Left cardiac atrium (tissue), 4 donors: ENCODE data around the gene KRTAP21-1. TPM values are rescaled to one million over a fixed set of nuclear protein-coding genes. Genes with fewer than 3 reads are reported as not detected.
"Not testable (repeated sequence)": the region's sequence is repeated elsewhere in the genome, so short reads cannot be mapped to it uniquely, and the experiment has no call there.

ENCODE experiments used
- ATAC-seq, 2 donors: fragments of 200-7000 bp; cut with Tn5 transposase; one replicate each; pipeline ENCODE4 v1.9.1; 2020; ENCODE audit warnings: mild to moderate bottlenecking in 2 of 2, moderate library complexity in 2 of 2
- DNase-seq: peaks from one replicate; pipeline ENCODE4 v3.0.0-alpha.2; 2020
- intact Hi-C, 2 donors: fragments of 100-400 bp; cut with DNase I; formaldehyde crosslinking; loops; one replicate each; pipeline versions ENCODE4 v1.14.1 to v1.15.1; 2022 to 2023
- long read RNA-seq: library from polyadenylated mRNA; unstranded; transcript quantifications from one replicate; pipeline ENCODE4 v2.0.0, GENCODE V29; 2021
- total RNA-seq, 2 donors: library from RNA; stranded (reverse); fragmentation: NEBNext Ultra II Directional; extraction: Animal tissue kit (Norgen Biotek cat#: 25700); gene quantifications; one replicate each; pipeline ENCODE4 v1.2.1, GENCODE V29; 2021
- donor health status: DM: no; HTN: yes; CAD: no.
- donor health status: DM: no; HTN: yes; CAD: no; lungs with severe emphysema.
- donor health status: DM: yes; HTN: yes; CAD: no.
- donor health status: Dilated cardiomyopathy.

KRTAP21-1 gene
- total RNA-seq, result not detected
- long read RNA-seq, result 0 reads

DNA sequence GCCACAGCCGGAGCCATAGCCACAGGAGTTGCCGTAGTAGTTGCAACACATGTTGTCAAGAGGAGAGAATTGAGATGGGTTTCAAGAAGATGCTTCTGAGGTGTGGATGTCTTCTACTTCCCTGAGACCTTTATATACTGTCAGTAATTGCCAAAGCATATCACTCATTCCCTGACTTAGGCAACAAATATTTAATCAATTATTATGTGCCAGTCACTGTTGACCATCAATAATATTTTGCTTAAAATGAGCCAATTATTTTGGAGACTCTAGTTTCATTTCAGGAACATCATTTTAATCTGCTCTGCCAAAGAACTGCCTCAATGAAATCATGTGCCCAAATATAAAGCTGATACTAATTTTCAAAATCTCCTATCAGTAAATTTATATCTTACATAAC is at the start of gene KRTAP21-1:
KRTAP21-1 (minus strand) TSS at position 101 of the 400 bp plus-strand sequence; CDS start at position 51, 50 bp downstream.
- intact Hi-C loops, DNase-seq, ATAC-seq: not testable (repeated sequence)

DNA sequence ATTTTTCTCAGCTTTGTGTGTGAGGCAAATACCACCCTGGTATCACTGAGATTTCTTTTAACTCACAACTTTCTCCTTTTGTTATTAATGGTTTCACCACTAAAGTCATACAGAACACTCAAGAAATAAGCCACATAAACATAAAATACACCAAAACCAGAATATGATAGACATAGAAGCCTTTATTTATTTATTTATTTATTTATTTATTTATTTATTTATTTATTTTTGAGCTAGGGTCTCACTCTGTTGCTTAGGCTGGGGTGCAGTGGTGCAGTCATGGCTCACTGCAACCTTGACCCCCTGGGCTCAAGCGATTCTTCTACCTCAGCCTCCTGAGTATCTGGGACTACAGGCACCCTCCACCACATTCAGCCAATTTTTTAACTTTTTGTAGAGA is 45.4 kb upstream of the KRTAP21-1 start:
- no peak for ATAC-seq
- DNase-seq, result no peak
- intact Hi-C loops, result no loop called here

DNA sequence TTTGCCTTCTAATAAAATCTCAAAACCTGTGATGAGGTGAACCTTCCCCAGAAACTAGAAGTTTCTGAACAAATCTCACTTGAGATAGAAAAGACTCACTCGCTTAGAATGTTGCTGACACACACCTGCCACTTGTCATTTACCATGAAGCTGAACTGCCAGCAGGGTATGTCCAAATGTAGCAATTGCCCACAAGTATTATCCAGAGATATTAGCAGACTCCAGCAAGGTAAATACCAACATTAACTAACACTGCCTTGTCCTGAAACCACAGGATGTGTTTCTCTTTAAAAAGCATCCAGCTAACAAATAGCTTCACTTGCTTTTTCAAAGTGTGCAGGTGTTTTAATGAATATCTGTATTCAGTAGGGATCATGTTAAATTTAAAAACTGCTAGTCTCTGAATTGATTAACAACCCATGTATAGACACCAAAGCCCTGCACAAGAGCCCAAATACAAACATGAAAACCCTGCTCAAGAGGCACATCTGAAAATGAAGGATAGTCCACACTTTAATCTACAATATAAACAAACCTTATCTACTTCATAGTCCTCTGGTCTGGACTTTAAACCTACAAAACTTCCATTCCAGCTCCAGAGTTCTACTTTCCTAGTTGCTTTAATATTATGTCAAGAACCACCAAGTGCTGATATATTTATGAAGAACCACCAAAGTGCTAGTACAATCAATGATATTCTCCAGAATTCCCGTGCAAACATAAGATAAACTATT is 38.5 kb upstream of the KRTAP21-1 start:
- ATAC-seq (no peak), DNase-seq (no peak)
- intact Hi-C loops, result no loop called here

DNA sequence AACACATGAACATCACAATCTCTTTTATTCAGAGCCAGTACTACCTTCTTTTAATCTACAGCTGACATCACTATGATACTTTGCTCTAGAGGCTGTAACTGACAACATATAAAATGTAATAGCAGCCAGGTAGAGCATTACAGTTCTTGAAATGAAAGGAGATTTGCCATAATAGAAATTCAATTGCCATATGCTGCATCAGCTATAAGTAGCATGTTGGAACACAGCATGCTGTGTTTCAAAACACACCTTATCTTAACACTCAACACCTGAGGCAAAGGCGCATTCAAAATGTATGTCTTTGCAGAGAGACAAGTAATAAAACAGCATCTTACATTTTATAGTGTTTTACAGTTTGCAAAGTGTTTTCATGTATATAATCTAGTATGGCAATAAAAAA is 24.0 kb upstream of the KRTAP21-1 start:
- no peak for DNase-seq
- ATAC-seq, result no peak
- intact Hi-C loops, result no loop called here

DNA sequence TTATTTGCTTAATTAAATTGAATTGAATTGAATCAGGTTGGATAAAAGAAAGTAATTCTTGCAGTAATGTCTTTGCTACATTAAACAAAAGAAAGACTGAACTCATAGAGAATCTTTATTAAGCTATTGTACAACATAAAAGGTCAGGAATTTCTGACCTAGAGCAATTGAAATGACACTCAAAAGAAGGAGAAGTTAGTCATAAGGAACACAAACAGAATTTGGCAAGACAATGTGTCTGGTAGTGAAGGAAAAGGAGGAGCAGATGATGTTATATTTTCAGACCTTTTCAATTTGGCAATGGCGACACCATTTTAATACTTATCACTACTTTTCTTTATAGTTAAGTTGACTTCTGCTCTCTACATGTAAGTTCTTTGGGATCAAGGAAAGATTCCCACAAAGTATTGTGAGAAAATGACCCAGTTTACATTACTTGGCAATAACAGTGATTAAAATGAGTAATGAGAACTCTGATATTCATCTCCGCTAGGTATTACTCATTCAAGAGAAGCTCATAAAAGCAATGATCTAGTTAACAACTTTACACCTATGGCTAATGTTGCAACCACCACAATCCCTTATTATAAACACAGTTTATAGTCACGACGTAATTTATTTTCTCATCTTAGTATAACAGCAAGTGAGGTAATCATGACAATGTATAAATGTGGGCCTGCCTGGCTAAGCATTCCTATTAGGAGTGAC is 14.7 kb upstream of the KRTAP21-1 start:
- ATAC-seq (no peak), DNase-seq (no peak)
- intact Hi-C loops, result no loop called here

DNA sequence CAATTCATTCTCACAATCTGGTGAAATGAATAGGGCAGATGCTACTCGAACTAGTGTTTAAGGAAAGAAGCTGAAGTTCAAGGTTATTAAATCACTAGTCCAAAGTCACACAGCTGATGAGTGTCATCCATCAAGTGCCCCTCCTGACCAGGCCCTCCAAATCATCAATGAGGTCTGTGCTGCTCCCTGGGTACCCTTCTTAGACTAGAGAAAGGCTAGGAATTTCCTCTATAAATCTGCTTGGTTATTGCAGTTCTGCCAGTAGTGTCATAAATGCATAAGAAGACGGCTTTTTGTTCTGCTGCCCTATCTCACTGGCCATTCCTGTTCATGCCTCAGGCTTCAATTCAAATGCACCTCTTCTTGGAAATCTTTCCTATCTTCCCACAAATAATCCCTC is 5.5 kb upstream of the KRTAP21-1 start:
- DNase-seq, result no peak
- ATAC-seq, result no peak
- intact Hi-C loops, result no loop called here

DNA sequence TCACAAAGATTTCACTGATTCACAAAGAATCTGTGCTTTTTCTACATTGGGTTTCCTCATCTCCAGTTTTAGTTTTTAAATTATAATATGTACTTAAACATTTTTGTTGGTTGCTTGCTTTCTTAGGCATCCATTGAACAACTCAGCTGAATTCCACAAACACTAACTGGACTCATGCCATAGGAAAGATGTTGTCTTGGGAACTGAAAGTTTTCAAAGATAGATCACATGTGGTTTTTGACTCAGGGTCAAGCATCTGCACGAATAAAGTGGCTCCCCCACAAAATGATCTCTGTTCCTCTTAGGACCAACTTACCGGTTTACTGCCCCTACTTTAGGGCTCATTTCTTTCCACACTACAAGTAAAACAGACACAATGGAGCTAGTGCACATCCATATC is 3.1 kb upstream of the KRTAP21-1 start:
- intact Hi-C loops, result no loop called here
- DNase-seq, result no peak
- no peak for ATAC-seq

DNA sequence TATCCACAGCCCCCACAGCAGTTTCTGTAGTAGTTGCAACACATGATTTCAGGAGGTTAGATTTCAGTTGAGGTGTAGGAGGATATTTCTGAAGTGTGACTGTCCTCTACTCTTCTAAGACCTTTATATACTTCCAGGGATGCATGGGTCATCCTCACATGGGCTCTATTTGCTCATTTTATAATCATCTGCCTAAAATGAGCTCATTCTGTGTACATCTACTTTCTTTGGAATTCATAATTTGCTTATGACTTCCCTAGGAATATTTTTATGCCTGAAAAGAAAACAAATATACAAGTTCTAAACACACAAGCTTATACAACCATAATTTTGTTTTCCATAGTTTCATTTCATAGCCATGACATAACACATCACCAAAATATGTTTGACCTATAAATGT is 8.1 kb downstream of the KRTAP21-1 start, which contains the start of gene KRTAP21-2:
KRTAP21-2 (minus strand) TSS at position 101 of the 400 bp plus-strand sequence; CDS start at position 44, 57 bp downstream.
- DNase-seq (no peak), ATAC-seq (no peak)
- intact Hi-C loops, result no loop called here

DNA sequence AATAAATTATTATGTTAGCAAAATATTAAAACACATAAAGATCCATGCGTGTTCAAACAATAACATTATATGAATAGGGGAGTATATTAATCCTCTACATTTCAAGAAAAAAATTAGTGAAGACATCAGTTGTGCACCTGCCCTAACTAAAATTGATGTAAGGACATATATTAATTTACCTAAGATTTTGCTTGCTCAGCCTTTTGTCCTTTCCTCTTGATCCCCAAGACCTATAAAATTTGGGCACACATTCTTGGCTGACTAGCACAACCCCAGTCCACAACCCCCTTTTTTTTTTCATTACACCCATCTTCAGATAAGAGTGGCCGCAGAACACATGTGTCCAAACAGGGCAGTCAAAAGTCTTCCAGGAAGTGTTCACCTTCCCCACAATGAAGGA is 14.8 kb downstream of the KRTAP21-1 start:
- no peak for DNase-seq
- intact Hi-C loops, result no loop called here
- ATAC-seq, result no peak

DNA sequence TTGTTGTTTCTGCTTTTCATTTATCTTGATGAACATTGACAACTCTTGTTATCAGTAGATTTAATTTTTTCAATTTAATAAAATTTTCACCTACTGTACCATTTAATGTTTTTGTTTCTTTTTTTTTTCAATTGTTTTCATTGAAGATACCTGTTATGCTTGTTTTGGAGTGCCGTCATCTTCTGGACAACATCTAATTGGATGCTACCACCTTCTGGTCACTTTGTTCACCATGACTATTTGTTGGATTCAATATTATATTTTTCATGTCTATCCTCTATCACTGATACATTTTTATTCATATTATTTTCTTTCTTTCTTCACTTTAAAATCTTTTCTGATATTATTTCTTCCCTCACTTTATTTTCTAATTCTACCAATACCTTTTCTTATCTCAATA is 22.2 kb downstream of the KRTAP21-1 start:
- intact Hi-C loops, result loop anchor here in 1 of 2 donors (2.0 to 5.0 kb wide), 2 partner anchors 288 to 391 kb away; no protein-coding TSS in a partner anchor
- no peak for ATAC-seq
- DNase-seq, result no peak

DNA sequence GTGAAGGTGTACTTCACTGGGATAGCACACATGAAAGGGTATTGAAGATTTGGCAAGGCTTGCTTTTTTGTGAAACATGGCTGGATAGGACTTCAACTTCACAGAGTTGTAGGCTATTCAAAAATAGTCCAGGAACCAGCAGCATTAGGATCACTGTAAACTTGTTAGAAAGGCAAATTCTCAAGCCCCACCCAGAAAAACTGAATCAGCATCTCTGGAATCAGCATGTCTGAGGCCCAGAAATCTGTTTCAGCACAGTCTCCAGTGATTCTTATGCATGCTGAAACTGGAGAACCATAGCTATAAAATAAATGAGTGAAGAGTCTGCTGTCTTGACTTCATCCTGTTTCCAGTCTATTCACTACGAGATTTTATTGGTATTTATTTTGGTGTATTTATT is 28.5 kb downstream of the KRTAP21-1 start:
- ATAC-seq (no peak), DNase-seq (no peak)
- intact Hi-C loops, result loop anchor here in 1 of 2 donors (10.0 kb wide), 1 partner anchor 282 kb away; the partner anchor contains the start of gene KRTAP15-1

DNA sequence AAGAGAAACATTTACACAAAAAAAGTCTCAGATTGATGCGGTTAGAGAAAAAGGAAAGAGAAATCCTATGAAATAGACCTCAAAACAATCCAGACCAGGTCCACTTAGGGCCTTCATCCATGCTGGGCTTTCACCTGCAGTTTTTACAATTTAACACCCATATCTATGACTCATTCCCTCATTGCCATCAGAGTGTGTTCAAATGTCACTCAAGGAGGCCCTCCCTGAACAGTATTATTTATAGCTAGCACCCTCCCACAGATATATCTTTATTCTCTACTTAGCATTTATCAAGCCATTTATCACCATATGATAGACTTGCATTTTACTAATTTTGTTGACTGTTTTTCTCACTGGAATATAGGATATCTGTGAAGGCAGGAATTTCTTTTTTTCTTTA is 35.8 kb downstream of the KRTAP21-1 start:
- peak in 1 of 2 donors; percentile 24 for ATAC-seq
- intact Hi-C loops, result no loop called here
- no peak for DNase-seq

DNA sequence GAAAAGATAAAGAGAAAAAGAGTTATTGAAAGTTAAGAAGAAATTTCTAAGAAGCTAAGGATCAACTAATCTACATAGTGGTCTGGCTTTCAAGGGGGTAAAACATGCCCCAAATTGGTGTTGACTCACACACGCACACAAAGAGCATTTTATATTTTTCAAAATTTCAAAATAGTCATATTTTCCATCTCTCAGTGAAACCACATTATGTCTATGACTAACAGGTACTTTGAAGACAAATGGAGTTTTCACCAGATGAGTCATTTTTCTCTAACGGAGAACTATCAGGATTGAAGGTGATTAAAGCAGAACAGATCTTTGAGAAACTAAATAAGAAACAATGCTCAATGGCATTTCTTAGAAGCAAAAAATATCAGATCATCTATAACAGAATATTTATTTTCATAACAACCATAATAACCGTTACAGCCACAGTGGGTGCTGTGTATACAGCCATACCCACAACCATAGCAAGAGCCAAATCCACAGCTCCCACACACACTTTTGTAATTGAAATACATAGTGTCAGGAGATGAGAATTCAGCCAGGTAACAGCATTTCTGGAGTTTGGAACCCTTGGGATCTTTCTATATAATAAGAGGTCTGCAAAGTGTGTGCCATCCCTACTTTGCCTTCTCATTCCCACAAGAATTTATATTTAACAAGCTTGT is 36.9 kb downstream of the KRTAP21-1 start, which contains the start of gene KRTAP21-3:
KRTAP21-3 (minus strand) TSS at position 539 of the 671 bp plus-strand sequence; CDS start at position 521, 18 bp downstream.
- peak in 1 of 2 donors; percentile 53 for ATAC-seq

DNA sequence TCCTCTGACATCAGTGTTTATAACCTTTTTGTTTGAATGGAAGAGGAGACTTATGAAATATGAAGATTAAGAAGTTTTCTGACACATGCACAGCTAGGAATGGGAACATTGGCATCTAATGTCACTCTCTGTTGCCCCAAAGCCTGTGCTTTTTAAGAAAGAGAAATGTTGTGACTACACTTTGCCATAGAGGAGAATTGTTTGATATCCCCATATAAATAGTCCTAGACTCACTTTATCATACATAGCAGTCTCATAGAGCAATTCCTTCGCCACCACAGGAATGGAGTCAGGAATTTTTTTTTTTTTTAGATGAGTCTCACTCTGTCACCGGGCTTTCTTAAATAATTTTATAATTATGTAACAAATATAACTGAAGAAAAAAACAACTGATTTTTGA is 38.1 kb downstream of the KRTAP21-1 start:
- DNase-seq (no peak), ATAC-seq (no peak)
- intact Hi-C loops, result no loop called here

More for the DNA sequence above, 36.9 kb downstream of the KRTAP21-1 start, which contains the start of gene KRTAP21-3:
- intact Hi-C loops, result no loop called here
- DNase-seq, result no peak

DNA sequence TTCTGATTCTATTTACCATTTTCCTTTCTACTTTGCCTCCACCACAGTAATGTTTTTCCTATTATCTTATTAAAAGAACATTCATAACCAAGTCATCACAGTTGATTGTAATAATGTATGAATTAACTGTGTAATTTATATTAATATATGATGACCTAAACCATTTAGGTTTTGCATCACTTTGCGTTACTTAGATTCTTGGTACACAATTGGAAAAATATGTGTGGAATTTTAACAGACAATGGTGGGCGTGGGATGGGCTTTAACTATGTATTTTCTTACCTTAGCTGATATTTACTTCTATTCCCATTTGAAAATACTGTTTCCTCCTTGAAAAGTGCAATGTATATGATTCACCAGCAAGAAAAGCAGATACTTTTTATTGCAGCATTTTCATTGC is 40.3 kb downstream of the KRTAP21-1 start:
- no peak for DNase-seq
- intact Hi-C loops, result no loop called here

DNA sequence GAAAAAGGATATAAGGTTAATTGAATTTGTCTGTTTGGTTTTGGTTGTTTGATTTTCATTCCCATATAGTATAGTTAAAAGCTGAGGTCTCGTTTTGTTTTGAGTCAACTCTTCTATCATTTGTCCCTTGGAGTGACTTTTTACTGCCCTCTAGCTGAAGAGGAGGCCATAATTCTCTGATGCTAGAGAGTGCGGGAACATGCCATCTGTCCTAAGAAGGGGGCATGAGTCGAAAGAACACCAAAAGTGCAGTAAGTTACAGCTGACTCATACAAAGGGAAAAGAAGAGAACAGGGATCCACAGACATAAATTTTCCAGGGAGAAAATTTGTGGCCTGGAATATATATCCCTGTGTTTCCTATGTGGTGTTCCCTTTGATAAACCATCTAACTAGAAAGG is 40.8 kb downstream of the KRTAP21-1 start:
- no peak for DNase-seq
- intact Hi-C loops, result no loop called here
- no peak for ATAC-seq

More for the DNA sequence above, 40.3 kb downstream of the KRTAP21-1 start:
- ATAC-seq, result no peak

DNA sequence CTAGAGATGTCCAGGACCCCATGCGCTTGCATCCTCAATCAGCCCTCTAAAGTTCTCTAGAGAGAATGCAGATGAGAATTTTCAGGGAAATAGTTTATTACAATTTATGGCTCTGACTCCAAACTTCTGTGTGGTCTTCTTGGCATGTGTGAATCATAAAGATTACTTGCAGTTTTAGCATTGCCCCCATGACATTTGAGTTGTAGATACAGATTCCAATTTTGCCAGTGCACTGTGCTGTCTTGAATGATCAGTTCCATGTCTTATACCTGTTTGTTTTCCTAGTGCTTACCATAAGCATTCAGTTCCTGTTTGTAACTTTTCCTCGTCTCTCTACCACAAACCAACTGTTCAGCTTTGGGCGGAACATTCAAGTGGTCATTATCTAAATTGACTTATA is 41.5 kb downstream of the KRTAP21-1 start:
- intact Hi-C loops, result no loop called here
- ATAC-seq (no peak), DNase-seq (no peak)

DNA sequence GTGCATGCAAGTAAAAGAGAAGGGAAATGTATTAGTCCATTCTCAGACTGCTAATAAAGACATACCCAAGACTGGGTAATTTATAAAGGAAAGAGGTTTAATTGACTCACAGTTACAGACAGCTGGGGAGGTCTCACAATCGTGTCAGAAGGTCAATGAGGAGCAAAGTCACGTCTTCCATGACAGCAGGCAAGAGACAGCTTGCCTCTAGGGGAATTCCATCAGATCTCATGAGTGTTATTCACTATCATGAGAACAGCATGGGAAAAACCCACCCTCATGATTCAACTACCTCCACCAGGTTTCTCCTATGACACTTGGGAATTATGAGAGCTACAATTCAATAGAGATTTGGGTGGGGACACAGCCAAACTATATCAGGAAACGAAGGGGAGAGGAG is 44.7 kb downstream of the KRTAP21-1 start:
- ATAC-seq, result no peak
- intact Hi-C loops, result no loop called here
- DNase-seq, result no peak

DNA sequence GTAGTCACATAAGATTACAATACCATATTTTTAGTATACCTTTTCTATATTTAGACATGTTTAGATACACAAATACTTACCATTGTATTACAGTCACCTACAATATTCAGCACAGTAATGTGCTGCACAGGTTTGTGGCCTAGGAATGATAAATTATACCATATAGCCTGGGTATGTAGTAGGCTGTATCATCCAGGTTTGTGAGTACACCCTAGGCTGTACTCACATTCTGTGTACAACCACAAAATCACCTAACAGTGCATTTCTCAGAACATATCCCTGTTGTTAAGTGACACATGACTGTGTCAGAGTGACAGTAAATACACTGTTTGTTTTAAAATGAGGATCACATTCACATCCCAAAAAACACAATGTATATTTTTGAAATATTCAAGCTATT is 47.8 kb downstream of the KRTAP21-1 start:
- ATAC-seq (no peak), DNase-seq (no peak)
- intact Hi-C loops, result no loop called here
